Measurements from ENCODE around the gene SCPEP1. TPM values are rescaled to one million over a fixed set of nuclear protein-coding genes. Genes with fewer than 3 reads are reported as not detected.
"Not testable (repeated sequence)": the region's sequence is repeated elsewhere in the genome, so short reads cannot be mapped to it uniquely, and the experiment has no call there.

Gene SCPEP1
- total RNA-seq, 1 donor from 2014 or later, result 53.5 TPM

DNA sequence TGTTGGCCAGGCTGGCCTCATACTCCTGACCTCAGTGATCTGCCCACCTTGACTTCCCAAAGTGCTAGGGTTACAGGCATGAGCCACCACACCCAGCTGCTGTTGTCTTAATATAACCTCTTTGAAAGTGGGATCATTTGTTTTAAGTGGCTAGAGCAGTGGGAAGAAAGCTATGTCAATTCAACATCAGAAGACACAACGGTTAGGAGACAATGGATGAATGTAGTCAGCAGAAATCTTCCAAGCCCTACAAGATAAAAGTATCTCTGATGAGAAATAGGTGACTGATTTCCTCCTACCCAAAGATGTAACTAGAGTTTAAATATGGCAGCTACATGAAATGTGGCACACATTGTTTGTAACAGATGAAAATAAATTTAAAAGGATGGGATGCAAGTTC lies 44.1 kb upstream of the SCPEP1 start:
- no peaks in the 10 kb centered on the region for H3K27me3 Mint-ChIP-seq
- no peaks in the 10 kb centered on the region for H3K9me3 Mint-ChIP-seq
- H3K36me3 Mint-ChIP-seq, result peaks cover 29% of the 10 kb centered on the region
- TF ChIP-seq, protein P1, sequence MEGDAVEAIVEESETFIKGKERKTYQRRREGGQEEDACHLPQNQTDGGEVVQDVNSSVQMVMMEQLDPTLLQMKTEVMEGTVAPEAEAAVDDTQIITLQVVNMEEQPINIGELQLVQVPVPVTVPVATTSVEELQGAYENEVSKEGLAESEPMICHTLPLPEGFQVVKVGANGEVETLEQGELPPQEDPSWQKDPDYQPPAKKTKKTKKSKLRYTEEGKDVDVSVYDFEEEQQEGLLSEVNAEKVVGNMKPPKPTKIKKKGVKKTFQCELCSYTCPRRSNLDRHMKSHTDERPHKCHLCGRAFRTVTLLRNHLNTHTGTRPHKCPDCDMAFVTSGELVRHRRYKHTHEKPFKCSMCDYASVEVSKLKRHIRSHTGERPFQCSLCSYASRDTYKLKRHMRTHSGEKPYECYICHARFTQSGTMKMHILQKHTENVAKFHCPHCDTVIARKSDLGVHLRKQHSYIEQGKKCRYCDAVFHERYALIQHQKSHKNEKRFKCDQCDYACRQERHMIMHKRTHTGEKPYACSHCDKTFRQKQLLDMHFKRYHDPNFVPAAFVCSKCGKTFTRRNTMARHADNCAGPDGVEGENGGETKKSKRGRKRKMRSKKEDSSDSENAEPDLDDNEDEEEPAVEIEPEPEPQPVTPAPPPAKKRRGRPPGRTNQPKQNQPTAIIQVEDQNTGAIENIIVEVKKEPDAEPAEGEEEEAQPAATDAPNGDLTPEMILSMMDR (conservative IDR thresholded peaks at IDR 0.05), result no peak
- no peak overlapping the region for H3K27ac Mint-ChIP-seq
- H3K4me3 Mint-ChIP-seq, result no peak overlapping the region
- DNase-seq (ENCODE audit: extremely low spot score, unreplicated experiment), result no peak
- H3K4me1 Mint-ChIP-seq (ENCODE audit: unreplicated experiment), result peaks cover 12% of the 10 kb centered on the region

DNA sequence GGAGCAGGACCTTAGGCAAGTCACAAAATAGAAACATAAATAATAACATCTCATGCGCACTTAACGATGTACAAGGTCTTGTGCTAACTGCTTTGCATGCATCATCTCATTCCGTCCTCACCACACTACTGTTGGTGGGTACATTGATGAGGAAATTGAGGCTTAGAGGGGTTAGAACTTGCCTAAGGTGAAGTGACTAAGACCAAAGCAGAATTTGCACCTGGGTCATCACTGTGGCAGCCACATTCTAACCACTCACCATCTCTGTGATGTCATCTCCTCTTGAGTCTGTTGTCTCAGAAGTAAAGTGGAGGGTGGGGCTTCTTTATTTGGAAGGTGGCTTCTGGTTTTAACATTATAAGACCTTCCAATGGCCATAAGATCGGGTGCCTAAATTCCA lies 43.7 kb upstream of the SCPEP1 start:
- Mint-ChIP-seq H3K4me1 (ENCODE audit: unreplicated experiment) (peaks cover 12% of the 10 kb centered on the region), H3K9me3 (no peaks in the 10 kb centered on the region)
- TF ChIP-seq, protein P1 (conservative IDR thresholded peaks at IDR 0.05), result no peak

DNA sequence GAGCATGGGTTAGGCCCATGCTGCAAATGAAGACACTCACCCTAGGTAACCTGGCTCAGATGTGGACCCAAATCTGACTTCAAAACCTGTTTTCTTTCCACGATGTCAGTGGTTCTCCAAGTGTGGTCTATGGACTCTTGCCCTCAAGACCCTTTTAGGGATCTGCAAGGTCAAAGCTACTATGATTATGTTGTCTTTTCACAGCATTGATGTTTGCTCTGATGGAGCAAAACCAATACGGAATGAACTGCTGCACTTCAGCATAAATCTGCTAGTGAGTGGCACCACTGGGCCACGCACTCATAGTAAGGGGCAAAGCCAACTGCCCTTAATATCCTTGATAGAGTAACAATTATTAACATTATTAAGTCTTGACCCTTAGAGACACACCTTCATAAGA lies 42.5 kb upstream of the SCPEP1 start:
- Mint-ChIP-seq H3K4me1 (ENCODE audit: unreplicated experiment) (peaks cover 16% of the 10 kb centered on the region), H3K27me3 (no peaks in the 10 kb centered on the region), H3K4me3 (no peak overlapping the region), H3K27ac (no peak overlapping the region), H3K36me3 (peaks cover 36% of the 10 kb centered on the region), H3K9me3 (no peaks in the 10 kb centered on the region)
- no peak for DNase-seq (ENCODE audit: extremely low spot score, unreplicated experiment)
- TF ChIP-seq, protein P1 (conservative IDR thresholded peaks at IDR 0.05), result no peak

More for the DNA sequence above, 43.7 kb upstream of the SCPEP1 start:
- Mint-ChIP-seq H3K27ac (no peak overlapping the region), H3K27me3 (no peaks in the 10 kb centered on the region), H3K36me3 (peaks cover 31% of the 10 kb centered on the region), H3K4me3 (no peak overlapping the region)
- no peak for DNase-seq (ENCODE audit: extremely low spot score, unreplicated experiment)

DNA sequence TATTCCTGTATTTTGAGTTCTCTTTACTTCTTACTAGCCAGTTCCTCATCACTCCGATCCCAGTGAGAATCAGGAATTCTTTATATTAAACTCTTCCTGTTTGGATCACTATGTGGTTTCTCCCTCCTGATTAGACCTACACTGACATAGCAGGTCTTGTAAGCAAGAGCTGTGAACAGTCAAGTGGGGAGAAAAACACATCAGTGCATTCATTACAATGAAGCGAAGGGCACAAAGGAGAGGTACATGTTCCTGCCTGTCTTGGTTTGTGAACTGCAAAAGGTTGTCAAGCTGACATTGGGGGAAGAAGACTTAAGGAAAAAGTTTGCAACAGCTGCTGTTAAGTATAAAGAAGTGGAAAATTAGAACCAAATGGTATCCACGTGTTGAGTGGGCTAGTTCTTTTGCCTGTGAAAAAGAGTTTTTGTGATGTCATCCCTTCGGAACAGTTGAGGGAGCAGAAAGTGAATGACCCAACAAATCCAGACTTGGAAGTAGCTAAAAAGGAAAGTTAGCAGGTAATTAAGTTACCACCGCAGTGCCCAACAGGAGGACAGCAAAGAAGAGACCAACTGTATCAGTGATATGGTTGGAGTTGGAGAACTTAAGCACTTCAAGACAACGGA lies 41.1 kb upstream of the SCPEP1 start:
- DNase-seq (ENCODE audit: extremely low spot score, unreplicated experiment), result no peak
- Mint-ChIP-seq H3K4me3 (no peak overlapping the region), H3K4me1 (ENCODE audit: unreplicated experiment) (peaks cover 16% of the 10 kb centered on the region), H3K36me3 (peaks cover 42% of the 10 kb centered on the region), H3K27me3 (no peaks in the 10 kb centered on the region), H3K27ac (no peak overlapping the region), H3K9me3 (no peaks in the 10 kb centered on the region)
- TF ChIP-seq, protein P1 (conservative IDR thresholded peaks at IDR 0.05), result no peak

DNA sequence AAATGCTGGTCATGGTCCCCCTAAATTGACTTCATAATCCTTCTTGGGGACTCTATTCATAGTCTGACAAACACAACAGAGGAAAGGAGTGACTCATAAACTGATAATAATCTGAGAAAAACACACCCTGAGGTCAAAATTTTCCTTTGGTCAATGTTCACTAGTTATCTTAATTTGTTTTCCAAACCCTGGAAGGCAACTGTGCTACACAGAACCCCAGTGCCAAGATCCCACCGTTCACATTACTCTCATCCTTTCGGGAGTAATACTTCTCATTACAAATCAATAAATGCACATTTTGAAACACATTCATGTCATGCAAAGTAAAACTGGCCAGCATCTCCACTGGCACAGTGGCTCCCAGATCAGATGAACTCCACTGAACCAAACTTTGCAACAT lies 40.2 kb upstream of the SCPEP1 start:
- Mint-ChIP-seq H3K27ac (no peak overlapping the region), H3K27me3 (no peaks in the 10 kb centered on the region), H3K4me3 (no peak overlapping the region), H3K36me3 (peaks cover 46% of the 10 kb centered on the region), H3K9me3 (no peaks in the 10 kb centered on the region), H3K4me1 (ENCODE audit: unreplicated experiment) (peaks cover 16% of the 10 kb centered on the region)
- TF ChIP-seq, protein P1 (conservative IDR thresholded peaks at IDR 0.05), result no peak
- no peak for DNase-seq (ENCODE audit: extremely low spot score, unreplicated experiment)

DNA sequence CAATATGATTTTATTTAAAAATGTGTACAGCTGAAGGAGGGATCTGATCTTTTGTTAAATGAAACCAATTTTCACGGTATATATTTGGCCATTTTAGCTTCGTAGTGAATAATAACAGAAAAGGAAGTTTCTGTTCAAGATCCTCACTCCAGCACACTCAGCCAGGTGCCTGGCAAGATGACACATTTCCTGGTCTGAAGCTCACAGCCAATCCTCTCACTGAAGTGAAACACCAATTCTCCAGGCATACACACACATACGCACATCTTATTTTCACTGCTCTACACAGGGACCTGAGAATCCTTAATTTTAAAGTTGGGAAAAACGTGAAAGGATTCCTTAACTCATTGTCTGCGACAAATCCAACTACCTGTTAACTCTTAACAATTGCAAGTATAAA lies 39.7 kb upstream of the SCPEP1 start:
- H3K36me3 Mint-ChIP-seq, result peaks cover 46% of the 10 kb centered on the region
- not testable (repeated sequence) for H3K27ac Mint-ChIP-seq; H3K27me3 Mint-ChIP-seq; H3K9me3 Mint-ChIP-seq; DNase-seq (ENCODE audit: extremely low spot score, unreplicated experiment); H3K4me3 Mint-ChIP-seq
- H3K4me1 Mint-ChIP-seq (ENCODE audit: unreplicated experiment), result peaks cover 16% of the 10 kb centered on the region
